GM19455 (cell line): ENCODE measurements around the gene PRKAB2.
"Not testable (repeated sequence)": the region's sequence is repeated elsewhere in the genome, so short reads cannot be mapped to it uniquely, and the experiment has no call there.

ENCODE experiments used
- ATAC-seq: cut with Tn5 transposase; IDR thresholded peaks from one replicate; pipeline ENCODE4 v1.9.1; 2021; ENCODE audit not compliant: unreplicated experiment

PRKAB2 gene

DNA sequence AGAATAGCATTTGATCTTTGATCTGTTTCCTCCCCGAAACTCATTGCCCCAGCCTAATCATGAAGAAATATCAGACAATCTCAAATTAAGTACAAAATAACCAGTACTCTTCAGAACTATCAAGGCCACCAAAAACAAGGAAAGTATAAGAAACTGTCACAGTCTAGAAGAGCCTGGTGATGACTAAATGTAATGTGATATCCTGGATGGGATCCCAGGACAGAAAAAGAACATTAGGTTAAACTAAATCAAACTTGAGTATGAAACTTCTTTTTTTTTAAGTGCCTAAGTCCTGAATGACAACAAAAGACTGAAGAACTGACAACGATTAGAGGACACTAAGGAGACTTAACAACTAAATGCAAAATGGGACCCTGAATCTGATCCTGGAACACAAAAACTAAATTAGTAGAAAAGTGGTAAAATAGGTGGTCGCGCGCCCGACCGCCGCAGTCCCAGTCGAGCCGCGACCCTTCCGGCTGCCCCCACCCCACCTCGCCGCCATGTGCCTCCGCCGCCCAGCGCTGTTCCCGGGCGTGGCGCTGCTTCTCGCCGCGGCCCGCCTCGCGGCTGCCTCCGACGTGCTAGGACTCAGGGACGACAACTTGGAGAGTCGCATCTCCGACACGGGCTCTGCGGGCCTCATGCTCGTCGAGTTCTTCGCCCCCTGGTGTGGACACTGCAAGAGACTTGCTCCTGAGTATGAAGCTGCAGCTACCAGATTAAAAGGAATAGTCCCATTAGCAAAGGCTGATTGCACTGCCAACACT, 5.5 kb upstream of the PRKAB2 start:
- ATAC-seq, result no peak

DNA sequence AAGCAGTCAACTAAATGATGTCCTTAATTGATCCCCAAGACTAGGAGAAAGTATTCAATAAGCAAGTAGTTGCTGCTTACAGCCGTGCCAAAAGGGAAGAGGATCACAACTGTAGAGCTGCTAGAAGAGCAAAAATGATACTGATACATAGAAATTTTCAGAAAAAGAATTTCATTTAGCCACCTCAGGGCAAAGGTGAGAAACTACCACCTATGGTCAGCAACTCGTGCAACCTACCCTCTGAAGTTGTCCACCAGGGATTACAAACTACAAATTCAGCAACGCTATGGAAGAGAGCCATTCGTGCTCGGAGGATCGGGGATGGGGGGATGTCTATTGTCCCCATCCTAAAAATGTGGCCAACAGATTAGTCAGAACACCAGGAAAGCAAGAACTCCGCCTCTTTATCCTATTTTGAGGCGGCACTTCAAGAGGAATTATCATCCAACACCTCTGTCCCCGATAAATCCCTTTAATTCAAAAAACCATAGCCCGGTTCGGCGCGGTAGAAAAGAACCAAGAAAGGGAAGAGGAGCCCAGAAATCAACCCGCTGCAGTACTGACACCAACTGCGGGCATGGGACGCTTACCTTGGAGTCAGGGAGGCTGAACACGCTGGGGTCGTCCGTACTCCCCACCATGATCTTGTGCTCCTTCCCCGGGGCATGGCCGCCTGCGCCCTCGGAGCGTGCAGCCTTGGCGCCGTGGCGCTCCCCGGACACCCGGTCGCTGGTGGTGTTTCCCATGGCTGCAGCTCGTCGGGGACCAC, 687 bp downstream of the PRKAB2 start:
- peak; percentile 22 for ATAC-seq

DNA sequence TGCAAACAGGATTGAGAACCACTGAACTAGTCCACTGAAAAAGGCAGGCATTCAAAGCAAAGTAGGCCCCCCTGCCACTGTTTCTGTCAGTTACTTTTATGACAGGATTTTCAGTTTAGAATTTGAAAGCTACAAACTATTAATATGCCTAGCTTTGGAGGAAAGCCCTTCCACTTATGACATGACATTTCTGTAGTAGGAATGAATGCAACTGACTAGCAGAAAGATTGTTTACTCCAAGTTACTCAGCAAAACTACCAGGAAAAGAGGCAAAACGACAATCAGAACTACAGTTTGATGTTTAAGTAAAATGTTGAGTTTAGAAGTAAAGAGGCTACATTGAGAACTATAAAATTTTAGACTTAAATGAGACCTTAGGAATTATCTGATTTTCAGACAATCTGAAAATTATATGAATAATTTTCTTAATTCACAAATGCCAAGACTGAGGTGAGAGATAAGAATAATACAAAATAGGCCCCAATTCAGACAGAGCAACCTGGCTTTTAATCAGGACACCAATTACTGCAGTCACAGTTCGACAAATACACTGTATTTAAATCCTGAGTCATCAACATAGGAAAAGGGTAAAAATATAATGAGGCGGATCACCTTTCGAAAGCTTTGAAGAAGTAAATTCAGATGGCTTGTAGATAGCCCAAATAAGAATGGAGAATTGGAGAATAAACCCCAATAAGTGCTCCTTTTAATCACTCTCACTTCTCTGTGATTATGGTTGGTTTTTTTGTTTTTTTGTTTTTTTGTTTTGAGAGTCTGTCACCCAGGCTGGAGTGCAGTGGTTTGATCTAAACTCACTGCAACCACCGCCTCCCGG, 2.2 kb downstream of the PRKAB2 start:
- no peak for ATAC-seq

DNA sequence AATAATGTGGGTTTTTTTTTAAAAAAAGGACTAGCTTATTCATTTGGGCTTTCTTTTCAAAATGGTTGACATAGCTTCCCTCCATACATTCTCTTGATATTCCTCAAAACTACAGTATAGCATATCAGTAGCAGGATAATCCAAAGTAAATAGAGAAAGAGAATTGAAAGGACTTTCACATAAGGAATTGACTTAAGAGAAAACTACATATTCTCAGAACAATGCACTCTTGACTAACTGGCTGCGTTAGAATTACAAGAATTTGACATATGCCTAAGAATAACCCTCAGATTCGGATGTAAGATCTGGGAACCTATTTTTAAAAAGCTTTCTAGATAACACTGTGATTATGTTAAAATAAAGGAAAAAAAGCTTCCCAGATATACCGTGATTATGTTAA, 3.1 kb downstream of the PRKAB2 start:
- ATAC-seq, result no peak

DNA sequence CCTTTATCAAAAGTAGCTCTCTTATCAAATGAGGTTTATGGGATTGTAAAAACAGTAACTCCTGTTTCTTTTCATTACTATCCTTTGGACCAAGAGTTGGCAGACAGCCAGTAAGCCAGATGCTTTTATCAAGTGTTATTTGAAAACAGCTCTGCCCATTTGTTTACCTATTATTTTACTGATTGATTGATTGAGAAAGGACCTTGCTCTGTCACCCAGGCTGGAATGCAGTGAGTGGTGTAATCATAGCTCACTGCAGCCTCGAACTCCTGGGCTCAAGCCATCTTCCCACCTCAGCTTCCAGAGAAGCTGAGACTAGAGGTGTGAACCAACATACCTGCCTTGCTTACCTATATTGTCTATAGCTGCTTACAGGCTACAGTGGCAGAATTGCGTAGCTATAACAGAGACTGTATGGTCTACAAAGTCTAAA, 3.6 kb downstream of the PRKAB2 start:
- ATAC-seq, result no peak

DNA sequence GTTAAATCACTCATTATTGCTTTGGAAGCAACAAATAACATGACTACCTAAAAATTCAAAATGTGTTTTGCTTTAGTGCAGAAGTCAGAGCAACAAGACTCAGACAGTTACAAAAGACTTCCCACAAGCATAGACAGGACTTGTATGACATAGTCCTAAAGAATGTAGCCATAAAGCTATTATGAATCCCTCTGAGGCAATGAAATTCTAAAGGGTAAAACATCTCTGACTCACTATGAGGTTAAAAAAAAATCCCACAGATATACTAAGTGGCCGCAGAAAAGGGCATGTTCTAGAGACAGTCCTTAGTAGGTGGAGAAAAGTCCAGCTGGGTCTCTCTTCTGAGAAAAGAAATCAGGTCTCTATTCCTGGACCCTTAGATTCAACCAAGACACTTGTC, 4.9 kb downstream of the PRKAB2 start:
- no peak for ATAC-seq

DNA sequence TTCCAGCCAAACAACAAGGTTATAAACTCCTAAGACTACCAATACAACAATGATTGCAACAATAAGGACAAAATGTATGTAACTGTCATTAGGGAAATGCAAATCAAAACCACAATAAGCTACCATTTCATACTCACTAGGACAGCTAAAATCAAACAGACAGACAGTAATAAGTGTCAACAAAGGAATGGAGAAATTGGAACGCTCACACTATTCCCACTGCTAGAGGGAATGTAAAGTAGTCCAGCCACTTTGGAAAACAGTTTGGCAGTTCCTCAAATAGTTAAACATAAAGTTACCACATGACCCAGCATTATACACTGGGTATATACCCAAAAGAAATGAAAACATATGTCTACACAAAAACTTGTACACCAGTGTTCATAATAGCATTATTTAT, 9.3 kb downstream of the PRKAB2 start:
- no peak for ATAC-seq

DNA sequence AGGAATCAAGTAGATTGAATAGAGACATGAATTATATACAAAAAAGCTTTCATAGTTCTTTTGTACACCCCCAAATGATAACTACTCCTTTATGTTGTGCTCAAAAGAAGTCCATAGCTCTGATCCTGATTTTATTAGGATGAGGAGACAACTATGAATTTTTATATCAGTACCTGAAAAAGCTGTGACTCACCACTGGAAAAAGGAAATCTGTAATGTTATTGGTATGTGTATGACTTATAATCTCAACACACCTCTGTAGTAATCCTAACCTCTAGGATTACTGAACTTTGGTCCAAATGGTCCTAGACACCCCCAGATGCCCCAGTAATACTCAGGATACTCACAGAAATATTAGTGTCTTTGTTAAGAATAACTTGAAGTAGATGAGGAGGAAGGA, 10.2 kb downstream of the PRKAB2 start:
- no peak for ATAC-seq

DNA sequence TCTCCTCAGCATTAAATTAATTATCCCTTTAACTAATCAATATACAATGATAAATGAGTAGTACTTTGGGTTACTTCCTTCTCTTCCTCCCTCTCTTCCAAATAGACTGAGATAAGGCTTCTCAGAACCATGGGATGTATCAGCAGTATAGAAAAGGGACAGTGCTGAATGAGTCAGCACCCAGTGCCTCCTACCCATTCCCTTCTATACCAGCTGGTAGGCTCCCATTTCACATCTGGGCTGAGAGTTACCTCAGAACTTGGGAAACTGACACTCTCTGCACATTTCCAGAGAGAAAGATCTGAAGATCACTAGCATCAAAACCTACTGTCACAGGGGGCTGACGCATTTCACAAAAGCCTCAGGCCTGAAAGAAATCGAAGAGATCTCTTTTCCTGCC, 15.2 kb downstream of the PRKAB2 start:
- not testable (repeated sequence) for ATAC-seq

DNA sequence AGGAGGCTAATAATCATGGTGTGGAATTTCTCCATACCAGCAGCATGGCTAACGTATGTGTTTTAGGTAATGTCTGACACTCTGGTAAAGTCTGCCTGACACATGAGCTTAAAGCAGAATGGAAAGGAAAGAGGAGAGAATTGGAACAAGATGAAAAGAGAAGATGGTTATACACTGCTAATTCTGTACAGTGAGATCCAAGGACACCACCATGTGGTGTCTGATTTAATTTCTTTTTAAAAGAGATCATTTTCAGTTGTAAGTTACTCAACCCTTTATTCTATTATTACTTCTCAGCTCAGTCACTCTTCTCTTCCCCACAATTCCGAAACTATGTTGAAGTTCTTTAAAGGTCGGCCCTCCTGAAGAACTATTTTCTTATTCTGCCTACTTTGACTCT, 15.6 kb downstream of the PRKAB2 start:
- ATAC-seq, result no peak

DNA sequence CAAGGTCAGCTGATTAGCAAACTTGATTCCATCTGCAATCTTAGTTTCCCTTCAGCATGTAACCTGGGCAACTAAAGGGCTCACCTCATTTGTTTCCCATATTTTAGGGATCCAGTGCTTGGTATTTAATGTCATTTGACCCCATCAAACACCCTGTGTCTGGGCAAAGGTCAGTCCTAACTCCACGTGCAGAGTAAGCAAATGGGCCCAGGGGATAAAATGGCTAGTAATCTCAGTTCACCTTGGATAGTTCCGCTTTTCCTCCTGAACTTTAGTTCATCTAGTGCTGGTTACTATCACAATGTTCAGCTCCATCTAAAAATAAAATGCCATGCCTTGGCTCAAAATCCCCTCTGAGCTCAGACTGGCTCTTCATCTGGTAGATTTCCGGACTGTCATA, 19.5 kb downstream of the PRKAB2 start:
- ATAC-seq, result no peak

DNA sequence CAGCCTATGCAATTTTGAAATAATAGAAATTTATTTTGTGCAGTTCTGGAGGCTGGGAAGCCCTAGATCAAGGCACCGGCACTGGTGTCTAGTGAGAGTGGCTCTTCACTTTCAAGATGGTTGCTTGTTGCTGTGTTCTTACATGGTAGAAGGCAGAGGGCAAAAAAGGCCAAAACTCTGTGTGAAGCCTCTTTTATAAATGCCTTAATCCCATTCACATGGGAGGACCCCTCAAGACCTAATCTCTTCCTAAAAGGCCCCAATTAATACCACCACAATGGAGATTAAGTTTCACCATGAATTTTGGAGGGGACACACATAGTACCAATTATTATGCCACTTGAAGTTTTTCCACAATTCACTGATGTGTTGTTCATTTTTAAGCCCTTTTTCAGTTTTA, 21.0 kb downstream of the PRKAB2 start:
- no peak for ATAC-seq

DNA sequence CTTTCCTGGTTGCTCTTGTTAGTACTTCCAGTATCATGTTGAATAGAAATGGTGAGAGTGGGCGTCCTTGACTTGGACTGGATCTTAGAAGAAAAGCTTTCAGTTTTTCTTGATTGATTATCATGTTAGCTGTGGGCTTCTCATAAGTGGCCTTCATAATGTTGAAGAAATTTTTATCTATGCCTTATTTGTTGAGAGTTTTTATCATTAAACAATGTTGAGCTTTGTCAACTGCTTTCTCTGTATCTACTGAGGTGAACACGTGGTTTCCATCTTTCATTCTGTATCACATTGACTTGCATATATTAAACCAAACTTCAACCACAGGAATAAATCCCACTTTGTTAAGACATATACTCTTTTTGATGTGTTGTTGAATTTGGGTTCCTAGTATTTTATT, 29.4 kb downstream of the PRKAB2 start:
- no peak for ATAC-seq

DNA sequence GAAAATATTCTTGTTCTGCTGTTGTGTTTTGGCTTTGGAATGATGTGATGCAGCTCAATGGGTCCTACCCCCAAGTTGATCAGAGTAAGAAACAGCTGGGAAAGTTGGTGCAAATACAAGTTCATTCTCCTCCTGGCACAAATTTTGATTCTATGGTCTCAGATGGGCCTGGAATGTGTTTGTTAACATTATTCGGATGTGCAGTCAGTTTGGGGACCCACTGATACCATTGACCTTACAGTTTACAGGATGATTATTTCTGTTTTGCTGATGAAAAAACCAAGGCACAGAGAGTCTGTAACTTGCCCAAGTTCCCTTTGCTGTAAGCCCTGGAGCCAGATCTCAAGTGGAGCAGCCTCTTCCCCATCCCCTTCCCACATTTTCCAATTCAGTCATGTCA, 41.5 kb downstream of the PRKAB2 start:
- not testable (repeated sequence) for ATAC-seq

DNA sequence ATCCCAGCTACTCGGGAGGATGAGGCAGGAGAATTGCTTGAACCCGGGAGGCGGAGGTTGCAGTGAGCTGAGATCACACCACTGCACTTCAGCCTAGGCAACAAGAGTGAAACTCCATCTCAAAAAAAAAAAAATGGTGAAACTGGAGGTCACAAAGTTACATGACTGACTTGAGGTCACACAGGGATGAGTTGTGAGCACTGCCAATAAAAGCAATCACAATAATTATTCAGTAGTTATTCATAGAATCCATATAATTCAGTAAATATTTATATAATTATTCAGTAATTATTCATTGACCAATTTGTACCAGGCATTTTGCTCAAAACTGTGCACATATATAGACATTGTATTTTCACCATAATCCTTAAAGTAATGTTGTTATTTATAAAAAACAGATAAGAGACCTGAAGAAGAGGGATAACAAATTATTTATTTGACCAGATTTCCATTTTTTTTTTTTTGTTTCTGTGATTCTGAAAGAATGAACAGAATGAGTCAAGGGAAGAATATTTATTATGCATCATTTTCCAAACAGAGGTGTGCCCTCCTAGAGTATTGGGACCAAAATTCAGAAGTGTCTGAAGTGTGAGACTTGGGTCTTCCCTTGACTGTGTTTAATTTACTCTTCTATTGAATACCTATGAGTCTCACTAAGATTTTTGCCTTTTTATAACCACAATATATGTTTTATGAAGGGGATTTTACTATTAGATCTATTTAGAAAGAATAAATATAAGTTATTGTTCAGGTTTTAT, 43.0 kb downstream of the PRKAB2 start:
- ATAC-seq, result no peak

DNA sequence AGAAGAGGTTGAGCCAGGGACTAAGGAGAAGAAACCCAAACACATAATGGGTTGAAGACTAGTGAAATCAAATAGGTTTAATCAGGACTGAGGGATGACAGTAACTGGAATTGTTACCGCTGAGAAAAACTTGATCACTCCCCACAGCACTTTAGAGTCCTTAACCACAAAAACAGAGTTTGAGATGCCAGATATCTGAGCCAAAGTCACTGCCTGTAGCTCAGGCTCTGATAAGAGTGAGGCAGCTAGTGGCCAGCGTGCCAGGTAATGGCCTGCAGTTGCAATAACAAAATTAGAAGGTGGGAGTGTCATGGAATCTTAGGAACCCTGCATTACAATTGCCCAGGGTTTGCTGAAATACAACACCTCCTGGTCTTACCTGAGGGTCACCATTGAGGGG, 48.0 kb downstream of the PRKAB2 start:
- no peak for ATAC-seq

DNA sequence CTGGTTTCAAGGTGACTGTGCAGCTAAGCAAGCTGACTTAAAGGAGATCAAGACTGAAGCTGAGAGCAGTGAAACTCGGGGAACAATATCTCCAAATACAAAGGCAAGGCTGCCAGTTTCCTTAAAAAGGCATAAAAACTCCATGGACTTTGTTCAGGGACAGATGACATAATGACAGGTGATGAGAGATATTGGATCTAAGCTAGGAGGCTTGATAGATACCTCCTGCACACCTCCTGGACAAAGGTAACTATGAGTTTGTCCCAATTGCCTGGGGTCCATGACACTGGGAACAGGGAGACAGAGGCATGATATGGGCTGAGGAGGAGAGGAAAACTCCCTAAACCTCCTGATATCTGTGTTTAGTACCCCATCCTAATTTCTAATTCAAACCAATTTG, 55.2 kb downstream of the PRKAB2 start:
- ATAC-seq, result no peak

DNA sequence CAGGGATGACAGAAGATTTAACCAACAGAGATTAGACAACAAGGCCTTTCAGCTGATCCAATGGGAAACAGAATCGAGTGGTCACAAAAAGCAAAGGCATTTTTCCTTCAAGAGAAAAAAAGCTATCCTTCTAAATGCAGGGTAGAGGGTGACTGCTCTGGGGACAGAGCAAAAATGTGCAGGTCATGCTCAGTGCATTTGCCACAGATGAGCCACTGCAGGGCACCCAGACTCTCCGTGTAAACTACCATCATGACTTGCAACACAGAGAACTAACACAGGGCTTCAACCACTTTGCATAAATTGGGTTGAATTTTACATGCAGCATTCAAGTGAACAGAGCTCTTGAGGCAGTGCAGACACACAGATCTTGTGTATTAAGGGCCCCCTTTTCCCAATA, 56.8 kb downstream of the PRKAB2 start:
- no peak for ATAC-seq

DNA sequence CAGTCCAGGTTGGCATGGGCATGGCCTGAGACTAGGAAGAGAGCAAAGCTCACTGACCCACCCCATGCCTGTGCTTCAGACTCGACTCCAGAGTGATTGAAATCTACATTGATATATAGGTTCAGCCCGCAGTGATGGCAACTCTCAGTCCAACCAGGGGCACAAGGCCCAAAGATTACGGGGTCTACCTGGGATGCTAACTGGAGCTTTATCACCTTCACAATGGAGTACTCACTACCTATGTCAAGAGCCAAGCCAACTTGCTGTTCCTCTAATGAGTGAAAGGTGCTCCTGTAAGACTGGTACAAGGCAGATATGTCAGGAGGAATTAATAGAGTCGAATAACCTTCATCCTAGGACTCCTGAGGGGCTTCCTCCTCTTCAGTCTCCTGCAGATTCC, 57.2 kb downstream of the PRKAB2 start:
- ATAC-seq, result not testable (repeated sequence)

DNA sequence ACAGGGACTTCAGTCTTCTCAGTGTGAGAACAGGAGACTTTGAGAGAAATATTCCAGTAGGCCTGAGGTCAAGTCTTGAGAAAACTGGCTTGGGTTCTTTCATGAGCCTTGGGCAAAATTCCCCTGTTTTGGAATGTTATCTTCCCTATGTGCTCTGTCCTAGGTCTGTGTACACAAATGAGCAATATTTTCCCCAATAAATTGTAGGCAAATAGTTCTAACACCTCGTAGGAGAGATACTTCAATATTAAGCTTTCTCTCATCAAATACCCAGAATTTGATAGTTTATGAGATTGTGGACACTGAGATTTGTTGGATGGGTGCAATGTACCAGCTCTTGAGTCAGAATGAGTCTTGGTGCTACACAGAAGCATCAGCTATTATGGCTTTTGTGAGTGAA, 57.9 kb downstream of the PRKAB2 start:
- ATAC-seq, result not testable (repeated sequence)
